GM12872 (cell line): ENCODE results near the gene ANKRD23.

Source experiments
- TF ChIP-seq, protein P1 (sequence below): IDR thresholded peaks from 3 replicates; pipeline ENCODE4 v1.5.1; 2011; ENCODE audit warnings: low read depth, mild to moderate bottlenecking, low read length, moderate library complexity; ENCODE audit not compliant: insufficient read depth

The ANKRD23 gene

GRCh38 chr2:96819128-96819875 lies 24.5 kb downstream of the ANKRD23 start:
- TF ChIP-seq, protein P1, sequence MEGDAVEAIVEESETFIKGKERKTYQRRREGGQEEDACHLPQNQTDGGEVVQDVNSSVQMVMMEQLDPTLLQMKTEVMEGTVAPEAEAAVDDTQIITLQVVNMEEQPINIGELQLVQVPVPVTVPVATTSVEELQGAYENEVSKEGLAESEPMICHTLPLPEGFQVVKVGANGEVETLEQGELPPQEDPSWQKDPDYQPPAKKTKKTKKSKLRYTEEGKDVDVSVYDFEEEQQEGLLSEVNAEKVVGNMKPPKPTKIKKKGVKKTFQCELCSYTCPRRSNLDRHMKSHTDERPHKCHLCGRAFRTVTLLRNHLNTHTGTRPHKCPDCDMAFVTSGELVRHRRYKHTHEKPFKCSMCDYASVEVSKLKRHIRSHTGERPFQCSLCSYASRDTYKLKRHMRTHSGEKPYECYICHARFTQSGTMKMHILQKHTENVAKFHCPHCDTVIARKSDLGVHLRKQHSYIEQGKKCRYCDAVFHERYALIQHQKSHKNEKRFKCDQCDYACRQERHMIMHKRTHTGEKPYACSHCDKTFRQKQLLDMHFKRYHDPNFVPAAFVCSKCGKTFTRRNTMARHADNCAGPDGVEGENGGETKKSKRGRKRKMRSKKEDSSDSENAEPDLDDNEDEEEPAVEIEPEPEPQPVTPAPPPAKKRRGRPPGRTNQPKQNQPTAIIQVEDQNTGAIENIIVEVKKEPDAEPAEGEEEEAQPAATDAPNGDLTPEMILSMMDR = no peak

- TF ChIP-seq, protein P1 = no peak
Measured at GRCh38 chr2:96817882-96818281, 25.9 kb downstream of the ANKRD23 start.

DNA sequence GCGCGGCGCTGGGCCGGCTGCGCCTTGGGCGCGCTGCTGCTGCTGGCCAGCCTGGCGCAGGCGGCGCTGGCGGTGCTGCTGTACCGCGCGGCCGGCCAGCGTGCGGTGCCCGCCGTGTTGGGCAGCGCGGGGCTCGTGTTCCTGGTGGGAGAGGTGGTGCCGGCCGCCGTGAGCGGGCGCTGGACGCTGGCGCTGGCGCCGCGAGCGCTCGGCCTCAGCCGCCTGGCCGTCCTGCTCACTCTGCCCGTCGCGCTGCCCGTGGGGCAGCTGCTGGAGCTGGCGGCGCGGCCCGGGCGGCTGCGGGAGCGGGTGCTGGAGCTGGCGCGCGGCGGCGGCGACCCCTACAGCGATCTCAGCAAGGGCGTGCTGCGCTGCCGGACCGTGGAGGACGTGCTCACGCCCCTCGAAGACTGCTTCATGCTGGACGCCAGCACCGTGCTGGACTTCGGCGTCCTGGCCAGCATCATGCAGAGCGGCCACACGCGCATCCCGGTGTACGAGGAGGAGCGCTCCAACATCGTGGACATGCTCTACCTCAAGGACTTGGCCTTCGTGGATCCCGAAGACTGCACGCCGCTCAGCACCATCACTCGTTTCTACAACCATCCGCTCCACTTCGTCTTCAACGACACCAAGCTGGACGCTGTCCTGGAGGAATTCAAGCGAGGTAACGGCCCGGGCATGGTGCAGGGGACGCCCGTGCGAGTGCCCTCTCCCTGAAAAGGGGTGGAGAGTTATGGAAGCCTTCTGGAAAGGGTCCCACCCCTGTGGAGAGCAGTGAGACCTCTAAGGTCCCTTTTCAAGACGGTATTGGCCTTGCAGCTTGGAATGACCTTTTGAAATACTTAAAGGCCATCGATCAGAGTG lies 26.8 kb downstream of the ANKRD23 start:
- TF ChIP-seq, protein P1 = no peak

DNA sequence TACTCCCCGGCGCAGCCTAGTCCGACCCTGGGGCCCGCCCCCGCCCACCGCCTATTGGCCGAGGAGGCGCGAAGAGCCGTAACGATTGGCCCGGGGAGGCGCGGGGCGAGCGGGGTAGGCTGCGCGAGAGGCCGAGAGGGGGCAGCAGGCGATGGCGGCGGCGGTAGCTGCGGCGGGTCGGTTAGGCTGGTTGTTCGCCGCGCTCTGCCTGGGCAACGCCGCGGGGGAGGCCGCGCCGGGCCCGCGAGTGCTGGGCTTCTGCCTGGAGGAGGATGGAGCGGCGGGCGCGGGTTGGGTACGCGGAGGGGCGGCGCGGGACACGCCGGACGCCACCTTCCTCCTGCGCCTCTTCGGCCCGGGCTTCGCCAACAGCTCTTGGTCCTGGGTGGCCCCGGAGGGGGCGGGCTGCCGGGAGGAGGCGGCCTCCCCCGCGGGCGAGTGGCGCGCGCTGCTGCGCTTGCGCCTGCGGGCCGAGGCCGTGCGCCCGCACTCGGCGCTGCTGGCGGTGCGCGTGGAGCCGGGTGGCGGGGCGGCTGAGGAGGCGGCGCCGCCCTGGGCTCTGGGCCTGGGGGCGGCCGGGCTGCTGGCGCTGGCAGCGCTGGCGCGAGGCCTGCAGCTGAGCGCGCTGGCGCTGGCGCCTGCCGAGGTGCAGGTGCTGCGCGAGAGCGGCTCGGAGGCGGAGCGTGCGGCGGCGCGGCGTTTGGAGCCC lies 27.5 kb downstream of the ANKRD23 start, which contains the start of gene CNNM3:
TSS of gene CNNM3 (plus strand) at position 142 of the 709 bp plus-strand sequence. CDS start at position 152, 10 bp downstream.
- TF ChIP-seq, protein P1 = peak; percentile 42; the same call in 2 of the 3 replicates

DNA sequence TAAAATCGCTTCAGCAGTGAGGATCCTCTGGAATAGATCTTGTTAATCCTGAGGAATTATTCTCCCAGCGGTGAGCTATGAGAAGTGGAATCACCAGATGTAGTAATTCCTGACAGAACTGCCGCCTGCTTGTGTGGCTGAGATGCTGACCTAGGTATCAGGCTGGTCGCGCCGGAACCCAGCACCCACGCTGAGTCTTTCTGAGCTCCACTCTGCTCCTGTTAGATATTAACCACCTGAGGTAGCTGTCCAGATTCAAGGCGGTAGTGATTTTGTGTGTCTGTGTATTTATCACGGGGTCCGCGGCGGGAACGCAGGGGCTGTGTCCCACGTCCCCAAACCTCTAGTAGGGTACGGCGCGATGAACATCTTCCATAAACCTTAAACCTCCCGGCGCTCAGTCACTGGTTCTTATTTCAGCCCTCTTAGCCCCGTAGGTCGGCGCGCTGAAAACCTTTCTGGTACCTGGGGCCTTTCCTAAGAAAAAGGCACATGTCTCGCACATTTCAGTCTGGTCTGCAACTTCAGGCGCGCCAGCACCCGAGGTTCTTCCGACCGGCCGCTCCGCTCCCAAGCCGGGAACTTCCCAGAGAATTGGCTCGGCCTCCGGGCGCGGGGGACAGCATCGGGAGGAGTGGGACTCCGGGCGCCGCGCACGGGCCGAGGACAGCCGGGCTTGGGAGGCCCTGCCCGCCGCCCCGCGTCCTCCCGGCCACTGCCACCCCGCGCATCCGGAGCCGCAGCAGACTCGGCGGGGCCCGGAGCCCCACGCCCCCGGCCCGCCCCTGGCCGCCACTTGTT lies 28.3 kb downstream of the ANKRD23 start:
- TF ChIP-seq, protein P1 = no peak

DNA sequence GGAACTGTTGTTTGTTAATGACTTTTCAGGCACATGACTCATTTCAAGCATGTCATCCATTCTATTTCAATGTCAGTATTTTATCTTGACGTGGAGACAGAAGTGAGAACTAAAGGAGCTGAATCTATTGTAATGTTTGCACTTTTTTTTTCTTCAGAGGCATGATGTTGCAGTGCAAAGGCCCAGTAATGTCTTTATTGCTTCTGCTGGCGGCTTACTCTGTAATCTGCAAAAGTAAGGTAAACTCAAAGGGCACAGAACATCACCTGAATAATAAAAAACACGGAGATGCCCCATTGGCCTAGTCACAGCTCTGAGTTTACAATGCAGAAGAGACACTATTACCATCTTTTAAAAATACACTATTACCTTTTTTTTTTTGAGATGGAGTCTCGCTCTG lies 30.2 kb downstream of the ANKRD23 start:
- TF ChIP-seq, protein P1 = no peak
